GM19240 (cell line): ENCODE measurements around the gene SSR1.
"Not testable (repeated sequence)": the region's sequence is repeated elsewhere in the genome, so short reads cannot be mapped to it uniquely, and the experiment has no call there.

Source experiments
- DNase-seq: peaks from one replicate; pipeline ENCODE4 v3.0.0; 2011; ENCODE audit warnings: low spot score; ENCODE audit not compliant: insufficient read length

The SSR1 gene

DNA sequence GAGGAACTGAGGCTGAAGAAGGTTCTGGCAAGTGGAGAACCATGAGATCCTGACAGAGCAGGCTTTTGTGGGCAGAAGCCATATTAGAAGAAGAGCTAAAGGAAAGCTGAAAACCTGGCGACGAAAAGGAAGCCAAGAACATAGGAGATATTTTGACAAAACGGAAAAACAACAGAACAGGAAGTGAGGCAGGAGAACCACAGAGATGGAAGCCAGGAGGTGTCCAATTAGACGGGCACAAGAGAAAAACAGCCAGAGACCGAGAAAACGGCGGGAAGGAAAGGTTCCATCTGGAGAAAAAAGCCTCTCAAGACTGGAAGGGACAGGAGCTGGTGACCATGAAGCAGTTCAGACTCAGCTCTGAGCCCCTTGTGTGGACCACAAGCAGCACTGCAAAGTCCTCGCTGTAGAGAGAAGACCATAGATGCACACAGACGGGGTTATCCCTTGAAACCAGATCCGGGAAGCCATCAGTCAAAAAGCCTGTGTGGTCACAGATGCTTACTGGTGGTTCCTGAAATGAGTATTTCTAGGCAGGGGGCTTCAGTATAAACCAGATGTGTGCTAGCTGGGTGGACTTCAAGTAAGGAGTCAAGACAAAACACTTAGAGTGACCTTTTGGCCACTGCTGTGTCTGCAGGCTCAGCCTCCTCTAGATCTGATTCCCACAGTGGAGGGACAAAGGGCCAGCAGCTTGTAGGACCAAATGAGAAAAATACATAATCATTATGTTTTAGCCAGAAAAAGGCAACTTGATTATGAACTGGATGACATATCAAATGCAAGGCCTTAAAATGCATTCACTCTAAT lies 30.7 kb downstream of the SSR1 start:
- DNase-seq = no peak

DNA sequence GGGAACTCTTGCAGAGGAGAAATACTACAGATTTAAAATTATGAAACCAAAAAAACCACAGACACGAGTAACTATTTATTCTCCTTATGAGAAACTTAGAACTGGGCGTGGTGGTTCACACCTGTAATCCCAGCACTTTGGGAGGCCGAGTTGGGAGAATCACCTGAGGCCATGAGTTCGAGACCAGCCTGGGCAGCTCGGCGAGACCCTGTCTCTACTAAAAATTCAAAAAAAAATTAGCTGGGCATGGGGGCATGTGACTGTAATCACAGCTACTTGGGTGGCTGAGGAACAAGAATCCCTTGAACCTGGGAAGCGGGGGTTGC lies 36.8 kb downstream of the SSR1 start:
- DNase-seq = no peak

DNA sequence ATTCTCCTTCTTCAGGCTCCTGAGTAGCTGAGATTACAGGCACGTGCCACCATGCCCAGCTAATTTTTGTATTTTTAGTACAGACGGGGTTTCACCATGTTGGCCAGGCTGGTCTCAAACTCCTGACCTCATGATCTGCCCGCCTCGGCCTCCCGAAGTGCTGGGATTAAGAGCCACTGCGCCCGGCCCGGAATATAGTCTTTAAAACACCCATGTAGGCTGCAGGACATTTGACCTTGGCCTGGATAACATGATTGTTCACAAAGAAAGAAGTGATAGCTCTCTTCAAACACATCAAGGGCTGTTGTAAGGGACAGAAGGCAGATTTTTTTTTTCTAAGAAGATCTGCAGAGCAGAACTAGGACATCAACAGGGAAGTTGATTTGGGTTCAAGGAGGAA lies 38.5 kb downstream of the SSR1 start:
- DNase-seq = not testable (repeated sequence)

DNA sequence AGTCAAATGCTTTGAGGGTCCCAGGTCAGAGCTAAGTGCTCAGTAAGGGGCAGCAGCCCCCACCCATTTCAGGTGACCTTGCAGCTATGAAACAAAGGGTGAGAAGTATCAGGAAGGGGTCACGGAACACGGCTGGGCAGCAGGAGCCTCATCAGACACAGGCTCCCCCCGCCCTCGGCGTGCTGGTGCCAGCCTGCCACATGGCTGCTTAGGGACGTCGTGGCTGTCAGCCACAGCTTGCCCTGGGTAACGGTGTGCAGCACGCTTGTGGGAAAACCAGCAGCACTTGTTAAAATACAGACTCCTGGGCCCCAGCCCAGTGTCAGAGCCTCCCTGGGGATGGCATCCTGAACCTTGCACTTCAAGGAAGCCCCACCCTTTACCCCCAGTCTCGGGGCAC lies 39.3 kb downstream of the SSR1 start:
- no peak for DNase-seq

DNA sequence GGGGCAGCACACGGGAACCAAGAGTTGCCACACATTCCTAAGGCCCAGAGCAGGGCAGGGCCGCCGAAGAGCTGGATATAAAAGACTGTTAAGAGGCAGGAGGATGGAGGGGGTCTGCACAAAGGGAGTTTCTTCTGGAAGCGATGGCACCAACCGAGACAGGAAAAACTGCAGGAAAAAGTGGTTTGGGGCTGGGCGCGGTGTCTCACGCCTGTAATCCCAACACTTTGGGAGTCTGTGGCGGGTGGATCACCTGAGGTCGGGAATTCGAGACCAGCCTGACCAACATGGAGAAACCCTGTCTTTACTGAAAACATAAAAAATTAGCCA lies 41.8 kb downstream of the SSR1 start:
- DNase-seq = no peak

DNA sequence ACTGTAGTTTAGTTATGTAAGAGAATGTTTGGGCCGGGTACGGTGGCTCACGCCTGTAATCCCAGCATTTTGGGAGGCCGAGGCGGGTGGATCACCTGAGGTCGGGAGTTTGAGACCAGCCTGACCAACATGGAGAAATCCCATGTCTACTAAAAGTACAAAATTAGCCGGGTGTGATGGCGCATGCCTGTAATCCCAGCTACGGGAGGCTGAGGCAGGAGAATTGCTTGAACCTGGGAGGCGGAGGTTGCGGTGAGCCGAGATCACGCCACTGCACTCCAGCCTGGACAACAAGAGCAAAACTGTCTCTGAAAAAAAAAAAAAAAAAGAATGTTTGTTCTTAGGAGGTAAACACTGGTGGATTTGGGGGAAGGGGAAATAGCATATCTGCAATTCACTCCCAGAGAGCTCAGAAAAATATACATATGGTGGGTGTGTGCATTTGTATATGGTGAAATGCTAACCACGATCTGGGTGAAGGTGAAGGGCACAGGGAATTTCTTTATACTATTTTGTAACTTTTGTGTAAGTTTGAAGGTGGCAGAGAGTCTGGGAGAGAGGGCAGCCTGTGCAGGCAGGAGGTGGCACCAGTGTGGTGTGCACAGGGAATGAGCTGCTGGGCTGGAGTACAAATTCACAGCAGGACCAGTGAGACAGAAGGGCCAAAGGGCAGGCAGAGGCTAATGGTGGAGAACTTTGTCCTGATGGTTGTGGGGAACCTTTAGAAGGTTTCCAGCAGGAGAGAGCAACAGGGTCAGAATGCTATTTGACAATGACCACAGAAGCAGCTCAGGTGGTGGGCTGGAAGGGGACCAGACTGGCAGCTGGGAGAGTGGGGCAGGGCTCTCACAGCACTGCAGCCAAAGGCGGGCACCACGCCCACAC lies 42.4 kb downstream of the SSR1 start:
- no peak for DNase-seq

DNA sequence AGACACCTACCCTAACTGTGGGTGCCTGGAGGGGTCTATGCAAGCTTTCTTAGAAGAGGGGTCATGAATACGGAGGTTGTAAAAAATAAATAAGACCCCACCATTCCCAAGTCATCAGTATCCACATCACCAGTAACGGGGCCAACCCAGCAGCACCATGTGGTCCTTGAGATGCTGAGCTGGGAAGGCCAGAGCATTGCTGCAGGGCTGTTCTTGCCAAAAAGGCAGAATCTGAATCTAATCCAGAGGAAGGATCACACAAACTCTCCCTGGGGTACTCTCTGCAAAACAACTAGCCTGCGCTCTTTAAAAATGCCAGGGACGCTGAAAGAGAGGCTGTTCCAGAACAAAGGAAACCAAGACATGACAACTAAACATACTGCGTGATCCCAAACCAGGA lies 43.2 kb downstream of the SSR1 start:
- no peak for DNase-seq

DNA sequence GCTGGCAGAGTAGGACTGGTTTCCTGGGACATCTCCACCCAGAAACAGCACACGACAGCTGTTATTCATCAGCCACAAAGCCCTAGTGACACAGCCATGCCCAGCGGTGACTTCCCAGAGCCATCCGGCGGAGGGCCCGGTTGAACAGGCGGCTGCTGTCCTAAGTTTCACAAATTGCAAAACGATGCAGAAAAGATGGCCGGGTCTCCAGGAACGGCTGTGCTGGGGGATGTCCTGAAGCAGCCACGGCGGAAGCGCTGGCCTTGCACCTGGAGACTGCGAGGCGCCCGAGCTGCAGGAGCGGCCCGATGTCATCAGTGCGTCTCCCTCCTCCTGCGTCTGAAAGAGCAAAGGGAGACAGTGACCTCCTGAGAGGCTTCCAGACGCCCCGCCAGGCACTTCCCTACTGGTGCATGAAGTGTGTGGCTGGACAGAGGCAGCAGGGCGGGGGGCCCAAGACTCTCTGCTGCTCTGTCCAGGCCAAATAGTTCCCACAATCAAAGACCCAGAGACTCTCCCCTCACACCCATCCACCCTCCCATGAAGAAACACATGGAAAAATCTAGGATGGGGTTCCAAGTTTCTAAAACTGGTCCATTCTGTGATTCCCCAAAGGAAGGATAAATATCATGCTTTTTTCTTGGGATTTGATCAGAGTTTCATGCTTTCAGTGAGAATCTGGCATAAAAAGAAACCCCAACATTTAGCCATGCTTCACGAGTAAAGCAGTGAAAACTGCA lies 44.0 kb downstream of the SSR1 start:
- no peak for DNase-seq

DNA sequence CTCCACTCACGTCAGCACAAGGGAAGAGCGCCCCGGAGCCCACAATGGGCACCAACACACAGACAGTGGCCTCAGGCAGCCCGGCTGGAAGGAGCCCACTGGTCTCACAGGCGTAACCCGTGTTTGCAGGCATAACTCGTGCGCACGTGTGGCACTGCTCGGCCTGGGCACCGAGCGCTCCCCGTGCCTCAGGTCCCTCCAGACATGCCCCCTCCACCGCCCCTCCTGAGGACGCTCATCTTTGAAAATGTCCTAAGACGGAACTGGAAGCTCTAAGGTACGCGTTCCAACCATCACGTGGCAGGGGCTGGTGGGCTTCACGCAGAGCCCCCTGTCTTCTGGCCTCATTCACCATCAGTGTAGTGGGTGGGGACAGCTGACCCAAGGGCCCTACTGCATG lies 44.6 kb downstream of the SSR1 start:
- no peak for DNase-seq

DNA sequence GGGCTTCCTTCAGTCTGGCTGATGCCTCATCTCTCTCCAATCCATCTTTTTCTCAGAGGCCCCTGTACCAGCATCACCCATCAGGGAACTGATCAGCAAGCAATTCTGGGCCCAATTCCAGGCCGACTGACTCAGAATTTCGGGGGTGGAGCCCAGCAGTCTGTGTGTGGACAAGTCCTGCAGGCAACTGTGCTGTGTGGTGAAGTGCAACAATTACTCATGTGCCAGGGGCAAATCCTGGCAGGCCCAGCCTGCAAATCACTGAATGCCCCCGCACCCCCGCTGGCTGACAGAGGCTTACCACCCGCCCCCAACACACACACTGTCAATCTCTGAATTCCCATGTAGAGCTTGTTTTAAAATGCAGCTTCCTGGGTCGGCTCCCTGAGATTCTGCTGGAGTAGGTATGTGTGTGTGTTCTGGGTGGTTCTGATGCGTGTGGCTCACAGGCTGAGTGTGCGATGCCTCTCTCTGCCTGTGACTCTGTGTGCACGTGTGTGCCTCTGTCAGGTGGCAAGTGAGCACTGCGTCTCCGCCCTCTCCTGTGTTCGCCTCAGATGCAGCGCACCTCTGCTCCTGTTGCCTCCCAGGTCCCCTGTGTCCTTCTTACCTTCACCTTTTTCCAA lies 45.4 kb downstream of the SSR1 start:
- no peak for DNase-seq

DNA sequence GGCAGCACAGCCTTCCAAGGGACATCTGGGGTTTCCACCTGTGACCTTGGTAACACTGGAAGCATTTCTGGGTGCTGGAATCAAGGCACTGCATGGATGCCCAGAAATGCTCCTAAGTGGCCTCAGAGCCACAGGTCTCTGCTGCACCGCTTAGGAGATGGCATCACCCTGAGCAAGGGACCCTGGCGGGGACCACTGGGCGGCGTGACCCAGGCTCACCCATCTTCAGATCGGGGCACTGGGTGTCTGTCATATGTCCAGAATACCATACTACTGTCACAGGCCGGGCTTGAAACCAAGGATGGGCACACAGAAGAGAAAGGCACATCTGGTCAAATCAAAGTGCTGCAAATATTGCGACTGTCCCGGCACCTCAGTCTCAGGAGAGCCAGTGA lies 45.9 kb downstream of the SSR1 start:
- DNase-seq = no peak

DNA sequence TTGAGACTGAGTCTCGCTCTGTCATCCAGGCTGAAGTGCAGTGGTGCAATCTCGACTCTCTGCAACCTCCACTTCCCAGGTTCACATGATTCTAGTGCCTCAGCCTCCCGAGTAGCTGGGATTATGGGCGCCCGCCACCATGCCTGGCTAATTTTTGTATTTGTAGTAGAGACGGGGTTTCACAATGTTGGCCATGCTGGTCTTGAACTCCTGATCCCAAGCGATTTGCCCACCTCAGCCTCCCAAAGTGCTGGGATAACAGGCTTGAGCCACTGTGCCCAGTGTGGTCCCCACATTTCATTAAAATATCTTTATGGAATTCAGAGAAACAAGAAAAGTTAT lies 47.6 kb downstream of the SSR1 start:
- DNase-seq = not testable (repeated sequence)

DNA sequence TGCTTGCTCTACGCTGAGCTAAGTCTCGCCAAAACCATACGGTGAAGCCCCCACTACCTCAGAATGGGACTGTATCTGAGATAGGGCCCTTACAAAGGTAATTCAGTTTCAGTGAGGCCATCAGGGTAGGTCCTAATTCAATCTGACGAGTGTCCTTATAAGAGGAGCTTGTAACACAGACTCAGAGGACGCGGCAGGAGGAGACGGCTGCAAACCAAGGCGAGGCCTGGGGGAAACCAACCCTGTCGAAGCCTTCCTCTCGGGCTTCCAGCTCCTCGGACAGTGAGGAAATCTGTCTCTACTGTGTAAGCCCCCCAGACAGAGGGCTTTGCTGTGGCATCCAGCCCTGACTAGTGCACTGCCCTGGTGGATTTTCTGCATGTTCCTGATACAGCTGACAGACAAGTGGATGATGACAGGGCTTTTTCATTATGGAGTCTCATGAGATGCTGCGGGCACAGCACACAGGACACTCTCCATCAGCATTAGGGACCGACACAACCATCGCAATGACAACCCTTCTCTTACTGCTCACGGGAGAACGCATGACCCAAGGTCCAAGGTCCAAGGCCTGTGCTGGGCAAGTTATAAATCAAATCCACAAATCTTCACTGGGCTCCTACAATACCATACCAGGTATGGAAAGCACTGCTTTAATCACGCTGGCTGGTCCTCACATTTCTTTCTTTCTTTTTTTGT lies 48.2 kb downstream of the SSR1 start:
- DNase-seq = no peak

DNA sequence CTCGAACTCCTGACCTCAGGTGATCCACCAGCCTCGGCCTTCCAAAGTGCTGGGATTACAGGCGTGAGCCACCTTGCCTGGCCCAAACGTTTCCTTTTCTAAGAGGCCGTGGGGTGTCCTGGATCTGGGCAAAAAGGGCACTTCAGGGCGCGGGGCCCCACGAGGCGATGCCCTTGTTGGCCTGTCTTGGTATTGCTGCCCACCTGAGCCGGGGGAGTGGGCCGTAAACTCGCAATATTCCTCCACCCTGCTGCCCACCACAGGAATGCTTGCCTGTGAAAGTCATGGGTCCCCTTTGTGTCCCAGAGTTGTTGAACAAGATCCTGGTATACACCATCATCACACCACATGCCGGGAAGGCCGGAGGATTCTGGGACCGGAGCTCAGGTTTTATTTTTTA lies 49.0 kb downstream of the SSR1 start:
- no peak for DNase-seq

DNA sequence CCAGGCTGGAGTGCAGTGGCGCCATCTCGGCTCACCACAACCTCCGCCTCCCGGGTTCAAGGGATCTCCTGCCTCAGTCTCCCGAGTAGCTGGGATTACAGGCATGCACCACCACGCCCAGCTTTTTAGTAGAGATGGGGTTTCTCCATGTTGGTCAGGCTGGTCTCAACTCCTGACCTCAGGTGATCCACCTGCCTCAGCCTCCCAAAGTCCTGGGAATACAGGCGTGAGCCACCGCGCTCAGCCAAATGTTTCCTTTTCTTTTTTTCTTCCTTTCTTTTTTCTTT lies 49.5 kb downstream of the SSR1 start:
- not testable (repeated sequence) for DNase-seq

DNA sequence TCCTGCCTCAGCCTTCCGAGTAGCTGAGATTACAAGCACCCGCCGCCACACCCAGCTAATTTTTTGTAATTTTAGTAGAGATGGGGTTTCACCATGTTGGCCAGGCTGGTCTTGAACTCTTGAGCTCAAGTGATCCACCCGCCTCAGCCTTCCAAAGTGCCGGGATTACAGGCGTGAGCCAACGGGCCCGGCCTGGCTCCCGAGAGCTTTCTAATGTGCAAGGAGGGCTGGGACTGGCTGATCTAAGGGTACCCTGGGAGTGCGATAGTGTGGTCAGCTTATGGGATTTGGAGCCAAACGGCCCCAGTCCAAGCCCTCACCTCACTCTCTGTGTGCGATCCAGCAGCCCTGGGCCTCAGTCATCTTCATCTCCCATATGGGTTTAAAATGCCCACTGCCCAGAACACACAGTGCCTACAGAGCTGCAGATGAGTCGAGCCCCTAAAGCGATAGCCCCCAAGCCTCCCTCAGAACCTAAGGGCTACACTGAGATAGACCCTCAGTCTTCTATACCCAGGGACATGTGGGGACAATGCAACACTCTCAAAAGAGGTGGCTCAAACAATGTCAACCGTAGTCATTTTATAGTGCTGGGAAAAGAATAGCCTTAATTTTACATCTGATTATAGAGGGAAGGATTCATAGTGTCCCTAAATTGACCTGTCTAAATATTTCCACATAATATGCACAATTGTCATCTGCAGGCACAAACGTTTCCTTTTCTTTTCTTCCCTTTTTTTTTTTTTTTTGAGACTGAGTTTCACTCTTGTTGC lies 50.1 kb downstream of the SSR1 start:
- DNase-seq = no peak

DNA sequence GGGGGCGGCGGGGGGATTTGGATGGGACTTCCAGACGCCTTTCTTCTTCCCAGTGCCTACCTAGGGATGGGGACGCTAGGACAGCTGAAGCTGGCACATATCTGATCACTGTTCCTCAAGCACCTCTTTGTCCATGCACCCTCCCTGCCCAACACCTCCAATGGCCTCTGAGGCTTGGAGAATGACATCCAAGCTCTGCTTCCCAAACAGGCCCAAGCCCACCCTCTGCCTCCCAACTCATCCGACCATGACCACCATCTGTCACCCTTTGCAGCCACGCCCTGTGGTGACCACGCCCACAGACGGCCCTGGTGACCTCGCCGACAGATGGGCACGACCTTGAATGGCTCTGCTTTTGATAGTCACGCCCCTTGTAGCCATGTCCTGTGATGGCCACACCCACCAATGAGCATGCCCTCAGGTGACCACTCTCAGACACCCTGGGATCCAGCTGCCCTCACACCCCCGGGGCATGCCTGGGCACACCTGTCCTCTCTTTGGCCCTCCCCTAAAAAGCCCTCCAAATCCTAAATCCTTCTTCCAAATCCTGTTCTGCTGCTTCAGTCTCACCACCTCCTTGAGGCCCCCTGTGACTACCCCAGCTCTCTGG lies 51.0 kb downstream of the SSR1 start:
- DNase-seq = no peak

DNA sequence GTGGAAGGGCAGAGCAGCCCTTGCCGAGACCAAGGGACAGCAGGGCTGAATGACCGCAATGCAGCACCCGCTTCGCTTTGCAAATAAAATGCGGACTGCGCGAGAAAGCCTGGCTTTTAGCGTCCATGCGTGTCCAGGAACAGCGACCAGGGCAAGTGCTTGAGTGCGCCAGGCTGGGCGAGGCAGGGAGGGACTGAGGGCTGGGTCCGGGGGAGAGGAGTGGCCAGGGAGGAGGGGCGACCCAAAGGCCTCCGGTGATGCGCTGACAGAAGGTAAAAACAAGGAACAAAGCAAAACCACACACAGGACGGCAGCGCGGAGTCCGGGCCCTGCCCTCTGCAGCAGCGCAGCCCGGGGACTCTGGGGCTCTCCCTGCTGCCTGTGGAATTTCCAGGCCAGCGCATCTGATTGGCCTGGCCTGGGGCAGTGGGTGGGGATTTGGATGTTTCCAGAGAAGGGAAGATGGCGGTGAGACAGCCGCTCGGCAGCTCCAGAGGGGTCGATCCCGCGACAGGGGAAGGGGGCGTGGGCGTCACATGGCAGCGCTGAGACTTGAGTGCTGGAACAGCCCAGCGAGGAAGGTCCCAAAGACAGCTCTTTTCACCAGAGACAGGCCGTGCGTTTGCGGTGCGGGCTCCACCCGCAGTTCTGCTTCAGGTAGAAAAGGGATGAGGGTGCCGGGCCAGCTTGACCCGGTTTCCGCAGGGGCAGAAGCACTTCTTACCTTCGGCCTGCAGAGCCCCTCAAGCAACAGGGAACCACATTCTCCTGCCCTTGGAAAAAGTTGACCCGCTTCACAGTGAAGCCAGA lies 51.8 kb downstream of the SSR1 start:
- DNase-seq = peak; percentile 52

DNA sequence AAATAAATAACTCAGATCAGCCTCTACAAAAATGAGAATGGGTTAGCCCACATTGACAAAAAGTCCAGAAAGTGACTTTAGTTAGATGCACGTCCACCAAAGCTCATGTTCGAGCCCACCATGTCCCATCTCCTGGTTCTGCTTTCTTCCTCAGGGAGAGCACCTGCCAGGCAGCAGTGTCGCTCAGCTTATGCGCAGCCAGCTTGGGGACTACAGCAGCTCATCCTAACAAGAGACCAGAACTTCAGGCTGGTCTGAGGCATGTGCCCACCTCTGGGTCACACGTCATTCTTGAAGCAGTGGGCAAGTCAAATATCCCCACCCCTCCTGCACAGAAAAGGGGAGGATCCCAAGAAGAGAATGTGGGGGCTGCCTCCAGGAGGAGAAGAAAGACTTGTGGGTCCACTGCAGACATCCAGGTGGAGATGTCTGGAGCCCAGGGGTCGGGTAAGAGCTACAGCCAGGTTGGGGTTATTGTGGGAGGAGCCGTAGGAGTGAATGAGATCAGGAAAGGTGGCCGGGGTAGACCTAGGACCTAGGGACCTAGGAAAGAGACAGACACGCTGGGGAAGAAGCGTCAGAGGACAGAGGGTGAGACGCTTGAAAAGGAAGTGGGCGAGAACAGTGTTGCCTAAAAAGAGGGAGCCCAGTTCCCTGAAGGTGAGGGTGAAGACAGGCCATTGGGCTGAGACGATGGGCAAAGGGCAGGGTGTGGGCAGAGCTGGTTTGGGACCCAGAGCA lies 52.5 kb downstream of the SSR1 start:
- DNase-seq = no peak
